WTC11 (cell line): ENCODE data around the gene KRTAP5-11. TPM values are rescaled to one million over a fixed set of nuclear protein-coding genes. Genes with fewer than 3 reads are reported as not detected.
"Not testable (repeated sequence)": the region's sequence is repeated elsewhere in the genome, so short reads cannot be mapped to it uniquely, and the experiment has no call there.

Source experiments
- ATAC-seq: fragments of 200-7000 bp; cut with Tn5 transposase; 2 replicates; pipeline ENCODE4 v1.10.0; 2021; ENCODE audit warnings: mild to moderate bottlenecking, moderate library complexity
- CTCF ChIA-PET: fragments of 300-600 bp; sonication (Branson Sonifier 250); formaldehyde crosslinking; loops from one replicate; lab custom pipeline; 2021; ENCODE audit warnings: antibody characterized with exemption; lab: Charles Lee
- POLR2A ChIA-PET: fragments of 350-600 bp; sonication (Branson Sonifier 250); formaldehyde crosslinking; loops from one replicate; lab custom pipeline; 2021; ENCODE audit warnings: antibody characterized with exemption; lab: Charles Lee
- DNase-seq: peaks from one replicate; pipeline ENCODE4 v3.0.0; 2021; ENCODE audit warnings: low spot score
- H3K27ac Mint-ChIP-seq: 2 replicates; pipeline ENCODE4 v1.8.0; 2021; ENCODE audit warnings: mixed read lengths
- H3K27me3 Mint-ChIP-seq: 2 replicates; pipeline ENCODE4 v1.8.0; 2021; ENCODE audit warnings: low read depth, mild to moderate bottlenecking, moderate library complexity, mixed read lengths
- H3K36me3 Mint-ChIP-seq: 2 replicates; pipeline ENCODE4 v1.8.0; 2021; ENCODE audit warnings: mixed read lengths
- H3K4me1 Mint-ChIP-seq: 2 replicates; pipeline ENCODE4 v1.8.0; 2022; ENCODE audit warnings: mixed read lengths
- H3K4me3 Mint-ChIP-seq: 2 replicates; pipeline ENCODE4 v1.8.0; 2021; ENCODE audit warnings: mild to moderate bottlenecking, moderate library complexity, mixed read lengths
- H3K9me3 Mint-ChIP-seq: 2 replicates; pipeline ENCODE4 v1.8.0; 2021; ENCODE audit warnings: mixed read lengths
- total RNA-seq: library from RNA; stranded (reverse); gene quantifications from 3 replicates; pipeline ENCODE4 v1.2.3, GENCODE V29; 2021
- TF ChIP-seq, protein P1 (sequence below): sonication (generic); formaldehyde crosslinking; IDR thresholded peaks from 2 replicates; pipeline ENCODE4 v1.8.0; 2022; ENCODE audit warnings: mild to moderate bottlenecking, missing genetic modification reagents
- TF ChIP-seq, protein P2 (sequence below): fragments of 200-600 bp; IDR thresholded peaks from 2 replicates; pipeline ENCODE4 v1.8.0; 2022; ENCODE audit warnings: antibody characterized with exemption

The KRTAP5-11 gene
- total RNA-seq, 1 experiment from 2014 or later: not detected

DNA sequence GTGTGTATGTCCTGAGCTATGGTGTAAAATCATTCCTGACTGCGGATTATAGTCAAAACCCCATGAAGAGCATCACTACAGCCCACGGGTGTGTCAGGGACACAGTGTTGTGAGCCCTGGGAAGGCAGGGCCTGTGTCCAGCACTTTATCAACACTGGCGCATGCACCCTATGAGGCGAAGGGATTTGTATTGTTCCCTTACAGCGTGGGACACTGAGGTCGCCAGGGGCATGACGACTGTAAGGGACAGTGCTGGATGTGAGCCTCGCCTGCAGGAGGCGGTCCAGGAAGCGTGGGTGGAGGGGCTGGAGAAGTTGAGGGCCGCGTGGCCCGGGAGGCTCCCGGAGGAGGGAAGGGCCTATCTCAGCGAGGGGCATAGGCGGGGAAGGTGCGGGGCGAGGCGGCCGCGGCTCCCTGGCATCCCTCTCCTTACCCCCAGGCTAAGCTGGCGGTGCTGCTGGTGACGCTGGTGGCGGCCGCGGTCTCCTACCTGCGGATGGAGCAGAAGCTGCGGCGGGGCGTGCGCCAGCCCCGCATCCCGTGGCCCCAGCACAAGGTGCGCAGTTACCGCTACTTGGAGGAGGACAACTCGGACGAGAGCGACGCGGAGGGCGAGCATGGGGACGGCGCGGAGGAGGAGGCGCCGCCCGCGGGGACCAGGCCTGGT lies 24.3 kb upstream of the KRTAP5-11 start:
- H3K9me3 Mint-ChIP-seq, H3K36me3 Mint-ChIP-seq, ATAC-seq, H3K27ac Mint-ChIP-seq, POLR2A ChIA-PET, H3K4me1 Mint-ChIP-seq: not testable (repeated sequence)
- peaks cover 68% of the 10 kb centered on the region for H3K27me3 Mint-ChIP-seq
- DNase-seq: peak; percentile 32
- TF ChIP-seq, protein P1, sequence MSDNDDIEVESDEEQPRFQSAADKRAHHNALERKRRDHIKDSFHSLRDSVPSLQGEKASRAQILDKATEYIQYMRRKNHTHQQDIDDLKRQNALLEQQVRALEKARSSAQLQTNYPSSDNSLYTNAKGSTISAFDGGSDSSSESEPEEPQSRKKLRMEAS (CRISPR knock-in tag): 0 out of 2 replicates have a peak, but pooled peaks have one; percentile 25
- CTCF ChIA-PET: interaction anchor here (0.6 kb wide), 1 partner anchor 321 kb away, joined by 3 read pairs; no protein-coding TSS in a partner anchor
- peak overlapping the region; percentile 77 for H3K4me3 Mint-ChIP-seq

DNA sequence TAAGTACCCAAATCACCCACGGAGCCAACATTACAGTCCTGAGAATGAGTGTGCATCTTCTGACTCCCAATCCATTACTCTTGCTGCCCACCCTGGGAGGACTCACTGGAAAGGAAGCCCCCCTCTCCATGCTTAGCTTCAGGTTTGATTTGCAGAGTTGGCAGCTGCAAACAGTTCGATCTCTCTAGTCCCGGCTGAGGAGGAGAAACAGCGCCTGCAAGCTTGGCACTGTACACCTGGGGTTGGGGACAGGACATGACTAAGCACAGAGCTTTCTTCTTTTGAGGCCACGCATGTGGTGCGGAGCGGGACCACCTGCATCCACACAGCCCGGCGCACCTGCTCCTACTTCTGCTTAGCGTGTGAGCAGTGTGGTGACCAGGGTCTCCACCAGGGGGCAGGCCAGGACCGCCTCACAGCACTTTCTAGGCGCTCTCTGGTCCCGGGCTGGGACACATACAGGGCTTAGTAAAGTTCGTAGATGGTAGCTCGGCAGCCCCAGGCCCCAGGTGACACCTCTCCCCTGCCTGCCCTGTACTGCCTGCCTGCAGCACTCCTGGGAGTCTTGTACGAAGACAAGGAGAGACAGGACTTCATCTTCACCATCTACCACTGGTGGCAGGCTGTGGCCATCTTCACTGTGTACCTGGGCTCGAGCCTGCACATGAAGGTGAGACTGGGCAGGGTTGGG lies 22.3 kb upstream of the KRTAP5-11 start:
- POLR2A ChIA-PET, H3K36me3 Mint-ChIP-seq, ATAC-seq, H3K27ac Mint-ChIP-seq, H3K4me3 Mint-ChIP-seq, H3K9me3 Mint-ChIP-seq, H3K4me1 Mint-ChIP-seq: not testable (repeated sequence)
- TF ChIP-seq, protein P2, sequence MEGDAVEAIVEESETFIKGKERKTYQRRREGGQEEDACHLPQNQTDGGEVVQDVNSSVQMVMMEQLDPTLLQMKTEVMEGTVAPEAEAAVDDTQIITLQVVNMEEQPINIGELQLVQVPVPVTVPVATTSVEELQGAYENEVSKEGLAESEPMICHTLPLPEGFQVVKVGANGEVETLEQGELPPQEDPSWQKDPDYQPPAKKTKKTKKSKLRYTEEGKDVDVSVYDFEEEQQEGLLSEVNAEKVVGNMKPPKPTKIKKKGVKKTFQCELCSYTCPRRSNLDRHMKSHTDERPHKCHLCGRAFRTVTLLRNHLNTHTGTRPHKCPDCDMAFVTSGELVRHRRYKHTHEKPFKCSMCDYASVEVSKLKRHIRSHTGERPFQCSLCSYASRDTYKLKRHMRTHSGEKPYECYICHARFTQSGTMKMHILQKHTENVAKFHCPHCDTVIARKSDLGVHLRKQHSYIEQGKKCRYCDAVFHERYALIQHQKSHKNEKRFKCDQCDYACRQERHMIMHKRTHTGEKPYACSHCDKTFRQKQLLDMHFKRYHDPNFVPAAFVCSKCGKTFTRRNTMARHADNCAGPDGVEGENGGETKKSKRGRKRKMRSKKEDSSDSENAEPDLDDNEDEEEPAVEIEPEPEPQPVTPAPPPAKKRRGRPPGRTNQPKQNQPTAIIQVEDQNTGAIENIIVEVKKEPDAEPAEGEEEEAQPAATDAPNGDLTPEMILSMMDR: peak; percentile 71
- CTCF ChIA-PET: interaction anchor here (0.6 kb wide), 1 partner anchor 259 kb away, joined by 3 read pairs; no protein-coding TSS in a partner anchor
- peaks cover 62% of the 10 kb centered on the region for H3K27me3 Mint-ChIP-seq
- DNase-seq: peak; percentile 67

DNA sequence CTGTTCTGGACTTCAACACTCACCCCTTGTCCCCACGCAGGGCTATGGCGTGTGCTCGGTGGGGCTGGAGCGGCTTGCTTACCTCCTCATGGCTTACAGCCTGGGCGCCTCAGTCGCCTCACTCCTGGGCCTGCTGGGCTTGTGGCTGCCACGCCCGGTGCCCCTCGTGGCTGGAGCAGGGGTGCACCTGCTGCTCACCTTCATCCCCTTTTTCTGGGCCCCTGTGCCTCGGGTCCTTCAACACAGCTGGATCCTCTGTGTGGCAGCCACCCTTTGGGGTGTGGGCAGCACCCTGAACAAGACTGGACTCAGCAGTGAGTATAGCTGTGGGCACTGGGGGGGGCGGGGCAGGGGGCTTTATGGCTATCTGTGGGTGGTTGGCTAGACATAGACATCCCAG lies 20.5 kb upstream of the KRTAP5-11 start:
- H3K4me1 Mint-ChIP-seq, DNase-seq, H3K4me3 Mint-ChIP-seq, POLR2A ChIA-PET, ATAC-seq, CTCF ChIA-PET, H3K27ac Mint-ChIP-seq, H3K9me3 Mint-ChIP-seq, H3K36me3 Mint-ChIP-seq: not testable (repeated sequence)
- H3K27me3 Mint-ChIP-seq: peaks cover 48% of the 10 kb centered on the region

DNA sequence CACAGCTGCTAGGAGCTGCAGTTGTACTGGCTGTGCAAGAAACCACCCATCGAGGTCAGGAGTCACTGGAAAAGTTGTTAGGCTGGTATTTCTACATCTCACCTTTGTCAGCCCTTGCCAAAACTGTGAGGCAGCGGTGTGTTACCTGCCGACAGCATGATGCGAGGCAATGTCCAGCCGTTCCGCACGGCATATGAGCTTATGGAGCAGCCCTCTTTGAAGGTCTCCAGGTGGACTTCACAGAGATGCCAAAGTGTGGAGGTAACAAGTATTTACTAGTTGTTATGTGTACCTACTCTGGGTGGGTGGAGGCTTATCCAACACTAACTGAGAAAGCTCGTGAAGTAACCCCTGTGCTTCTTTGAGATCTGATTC lies 6.9 kb upstream of the KRTAP5-11 start:
- POLR2A ChIA-PET: not testable (repeated sequence)

DNA sequence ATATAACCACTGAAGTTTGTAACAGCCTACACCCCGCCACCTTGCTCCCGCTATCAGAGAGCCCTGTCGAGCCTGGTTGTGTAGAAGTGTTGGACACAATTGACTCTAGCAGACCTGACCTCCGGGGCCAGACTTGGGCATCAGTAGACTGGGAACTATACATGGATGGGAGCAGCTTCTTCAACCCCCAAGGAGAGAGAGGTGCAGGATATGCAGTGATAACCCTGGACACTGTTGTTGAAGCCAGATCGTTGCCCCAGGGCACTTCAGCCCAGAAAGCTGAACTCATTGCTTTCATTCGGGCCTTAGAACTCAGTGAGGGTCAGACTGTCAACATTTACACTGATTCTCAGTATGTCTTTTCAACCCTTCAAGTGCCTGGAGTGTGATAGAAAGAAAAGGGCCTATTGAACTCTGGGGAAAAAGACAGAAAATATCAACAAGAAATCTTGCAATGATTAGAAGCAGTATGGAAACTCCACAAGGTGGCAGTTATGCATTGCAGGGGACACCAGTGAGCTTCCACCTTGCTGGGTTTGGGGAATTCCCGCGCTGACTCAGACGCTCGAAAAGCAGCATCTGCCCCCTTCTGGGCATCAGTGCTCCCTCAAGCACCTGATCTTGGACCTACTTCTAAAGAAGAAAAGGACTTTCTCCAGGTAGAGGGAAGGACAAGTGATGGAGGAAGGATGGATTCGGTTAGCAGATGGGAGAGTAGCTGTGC lies 6.3 kb upstream of the KRTAP5-11 start:
- H3K4me1 Mint-ChIP-seq, H3K4me3 Mint-ChIP-seq, H3K36me3 Mint-ChIP-seq, H3K27ac Mint-ChIP-seq, ATAC-seq, H3K27me3 Mint-ChIP-seq, POLR2A ChIA-PET, H3K9me3 Mint-ChIP-seq: not testable (repeated sequence)
- CTCF ChIA-PET: interaction anchor here (0.9 to 1.8 kb wide), 4 partner anchors 9 to 198 kb away, joined by 3 to 7 read pairs (median 3); no protein-coding TSS in a partner anchor
- peak; percentile 66 for DNase-seq

More for the DNA sequence above, 6.9 kb upstream of the KRTAP5-11 start:
- not testable (repeated sequence) for H3K27me3 Mint-ChIP-seq, H3K36me3 Mint-ChIP-seq, H3K4me3 Mint-ChIP-seq, ATAC-seq, DNase-seq, H3K27ac Mint-ChIP-seq, H3K9me3 Mint-ChIP-seq
- CTCF ChIA-PET: interaction anchor here (1.0 to 1.8 kb wide), 3 partner anchors 9 to 197 kb away, joined by 3 to 7 read pairs (median 3); no protein-coding TSS in a partner anchor
- peaks cover 10% of the 10 kb centered on the region for H3K4me1 Mint-ChIP-seq

DNA sequence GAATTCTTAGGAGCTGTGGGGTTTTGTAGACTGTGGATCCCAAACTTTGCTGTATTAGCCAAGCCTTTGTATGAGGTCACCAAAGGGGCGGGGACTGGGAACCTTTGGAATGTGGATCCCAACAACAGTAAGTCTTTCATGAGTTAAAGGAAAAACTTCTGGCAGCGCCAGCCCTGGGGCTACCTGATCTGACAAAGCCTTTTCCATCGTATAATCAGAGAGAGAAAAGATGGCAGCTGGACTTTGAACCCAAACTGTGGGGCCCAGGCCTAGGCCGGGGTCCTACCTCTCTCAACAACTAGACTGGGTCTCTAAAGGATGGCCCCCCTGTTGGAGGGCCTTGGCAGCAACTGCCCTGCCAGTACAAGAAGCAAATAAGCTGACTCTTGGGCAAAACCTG lies 5.6 kb upstream of the KRTAP5-11 start:
- H3K4me1 Mint-ChIP-seq, H3K36me3 Mint-ChIP-seq, DNase-seq, H3K9me3 Mint-ChIP-seq, H3K27me3 Mint-ChIP-seq, H3K27ac Mint-ChIP-seq, POLR2A ChIA-PET, H3K4me3 Mint-ChIP-seq, ATAC-seq: not testable (repeated sequence)
- CTCF ChIA-PET: interaction anchor here (0.9 to 1.8 kb wide), 3 partner anchors 8 to 25 kb away, joined by 3 to 7 read pairs (median 3); no protein-coding TSS in a partner anchor

DNA sequence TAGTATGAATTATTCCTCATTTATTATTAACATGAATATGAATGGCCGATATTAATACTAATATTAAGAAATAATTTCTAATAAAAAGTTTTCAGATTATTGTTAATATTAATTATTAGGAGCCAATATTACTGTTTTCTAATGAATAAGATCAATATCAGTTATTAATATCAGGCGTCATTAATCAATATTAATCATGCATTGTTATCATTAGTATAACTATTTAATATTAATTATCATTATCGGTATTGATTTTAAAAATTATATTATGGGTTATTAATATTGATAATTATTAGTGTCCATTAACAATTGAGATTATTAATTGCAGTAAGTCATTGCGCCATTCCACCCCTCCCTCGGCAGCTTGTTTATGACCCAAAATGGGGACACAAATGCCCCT lies 3.0 kb upstream of the KRTAP5-11 start:
- H3K9me3 Mint-ChIP-seq, POLR2A ChIA-PET, CTCF ChIA-PET, DNase-seq, H3K27ac Mint-ChIP-seq, H3K36me3 Mint-ChIP-seq, H3K4me3 Mint-ChIP-seq, ATAC-seq: not testable (repeated sequence)
- Mint-ChIP-seq H3K27me3 (peaks cover 15% of the 10 kb centered on the region), H3K4me1 (peaks cover 25% of the 10 kb centered on the region)

DNA sequence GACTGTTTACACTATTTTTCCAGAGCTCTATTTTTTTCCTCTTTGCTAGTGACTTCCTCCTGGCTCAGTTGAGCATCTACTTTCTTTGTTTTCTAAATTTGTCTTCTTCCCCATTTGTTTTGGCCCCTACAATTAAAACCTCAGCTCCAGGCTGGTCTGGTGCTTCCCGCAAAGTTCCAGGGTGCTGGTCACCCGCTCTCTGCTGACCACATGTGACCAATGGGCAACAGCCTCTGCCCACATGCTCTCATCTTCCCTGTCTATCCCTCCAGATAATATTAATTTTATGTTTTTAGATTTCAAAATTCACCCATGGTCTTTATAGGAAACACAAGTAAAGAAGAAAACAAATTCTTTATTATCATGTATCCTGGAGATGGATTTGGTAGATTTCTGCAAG lies 294 bp upstream of the KRTAP5-11 start:
- H3K27ac Mint-ChIP-seq, DNase-seq, ATAC-seq, H3K9me3 Mint-ChIP-seq, H3K4me3 Mint-ChIP-seq, POLR2A ChIA-PET, H3K36me3 Mint-ChIP-seq: not testable (repeated sequence)
- CTCF ChIA-PET: interaction anchor here (3.8 kb wide), 1 partner anchor 20 kb away, joined by 19 read pairs; no protein-coding TSS in a partner anchor
- peaks cover 23% of the 10 kb centered on the region for H3K27me3 Mint-ChIP-seq
- H3K4me1 Mint-ChIP-seq: peaks cover 32% of the 10 kb centered on the region
